Adrenal gland (tissue), 12 donors: Measurements from ENCODE around the gene FAM111B. TPM values are rescaled to one million over a fixed set of nuclear protein-coding genes. Genes with fewer than 3 reads are reported as not detected.

Experiments
- DNase-seq, 7 donors: peaks; one replicate each; pipeline ENCODE4 v3.0.0-alpha.2; 2019 to 2020
- H3K27ac ChIP-seq, 5 donors: fragments of 200-600 bp; sonication (generic) in 4 of 5; 1 replicate in 3 of 5; 2 replicates in 2 of 5; pipeline versions ENCODE4 v1.5.1 to v1.8.0; 2016 to 2020; ENCODE audit warnings: mild to moderate bottlenecking in 1 of 5
- H3K27me3 ChIP-seq: fragments of 200-600 bp; 2 replicates; pipeline ENCODE4 v1.8.0; 2021
- H3K36me3 ChIP-seq, 2 donors: fragments of 200-600 bp; replicated peaks in 1 of 2; 1 replicate in 1 of 2; 2 replicates in 1 of 2; pipeline versions ENCODE4 v1.5.1 to v1.8.0; 2018 to 2022
- H3K4me1 ChIP-seq, 2 donors: fragments of 200-600 bp; replicated peaks in 1 of 2; 1 replicate in 1 of 2; 2 replicates in 1 of 2; pipeline versions ENCODE4 v1.5.1 to v1.8.0; 2018 to 2021
- H3K4me3 ChIP-seq, 4 donors: fragments of 200-600 bp; sonication (generic) in 3 of 4; one replicate each; pipeline ENCODE4 v1.5.1; 2016 to 2018
- H3K9me3 ChIP-seq, 3 donors: fragments of 200-600 bp; sonication (generic) in 1 of 3; replicated peaks in 1 of 3; 1 replicate in 2 of 3; 2 replicates in 1 of 3; pipeline versions ENCODE4 v1.5.1 to v1.8.0; 2016 to 2021
- CTCF ChIP-seq, 6 experiments: fragments of 450-650 bp in 4 of 6; fragments of 200-600 bp in 2 of 6; sonication (generic) in 1 of 6; IDR thresholded peaks; 1 replicate in 5 of 6; 2 replicates in 1 of 6; pipeline versions ENCODE4 v1.5.1 to v1.8.0; 2016 to 2021; ENCODE audit warnings: antibody characterized with exemption in 6 of 6, mild to moderate bottlenecking in 2 of 6, moderate library complexity in 1 of 6
- POLR2A ChIP-seq, 2 donors: fragments of 450-650 bp; IDR thresholded peaks; one replicate each; pipeline ENCODE4 v1.6.1; 2017; ENCODE audit warnings: antibody characterized with exemption in 2 of 2, mild to moderate bottlenecking in 2 of 2, moderate library complexity in 1 of 2
- WGBS, 4 donors: extraction: QIAGEN DNeasy Blood & Tissue Kit in 2 of 4; methylation state at CpG; one replicate each; pipeline versions ENCODE4 v1.1.5 to v1.1.7; 2013 to 2017; 5-methylcytosine and 5-hydroxymethylcytosine counted together
- intact Hi-C, 2 donors: fragments of 100-400 bp; cut with DNase I; formaldehyde crosslinking; loops; one replicate each; pipeline versions ENCODE4 v1.14.1 to v1.15.0; 2022 to 2023
- polyA plus RNA-seq, 3 donors: library from polyadenylated mRNA; stranded (reverse); fragments of 200-250 nt in 2 of 3; fragments of 350-450 nt in 1 of 3; fragmentation: Illumina TruSeq in 1 of 3; extraction: RNeasy Lipid Tissue Mini Kit (QIAGEN cat#74804) in 1 of 3; gene quantifications; one replicate each; pipeline ENCODE4 v1.2.3, GENCODE V29; 2013 to 2014
- total RNA-seq, 9 donors: library from RNA; depleted of rRNA in 4 of 9; stranded (reverse); fragments of >200 nt in 4 of 9; fragments of 120-200 nt in 1 of 9; fragmentation: NEBNext Ultra II Directional in 1 of 9; extraction: Animal tissue kit (Norgen Biotek cat#: 25700) in 1 of 9; gene quantifications; one replicate each; pipeline versions ENCODE4 v1.1.0 to v1.2.4, GENCODE V29; 2013 to 2023
- donor health status: healthy with polysubstance abuse.
- donor health status: Bipolar disorder and iron deficiency.
- donor health status: DM: yes; HTN: yes; CAD: no.
- donor health status: DM: no; HTN: no; CAD: no.
- donor health status: DM: no; HTN: no; CAD: no.
- donor health status: DM: yes; HTN: yes; CAD: no.

Gene FAM111B
- total and polyA plus RNA-seq, 12 donors: 0.08 to 14.1 (median 0.77) TPM; not detected in 1

GRCh38 chr11:59152312-59152951, 45.4 kb downstream of the FAM111B start:
- no peak for TF ChIP-seq CTCF (IDR thresholded peaks at IDR 0.05)
- no peak for TF ChIP-seq POLR2A (IDR thresholded peaks at IDR 0.05)
- intact Hi-C loops: no loop called here
- Histone ChIP-seq H3K36me3 (peaks cover 0 to 5% of the 10 kb centered on the region in 2 donors), H3K4me3 (no peak overlapping the region), H3K27me3 (no peaks in the 10 kb centered on the region), H3K4me1 (no peaks in the 10 kb centered on the region), H3K27ac (no peak overlapping the region), H3K9me3 (no peaks in the 10 kb centered on the region)
- no peak for DNase-seq
- whole genome bisulfite sequencing, 4 donors: 82 to 93% (median 88%) methylated on average over 8 of the region's 8 CpGs

DNA sequence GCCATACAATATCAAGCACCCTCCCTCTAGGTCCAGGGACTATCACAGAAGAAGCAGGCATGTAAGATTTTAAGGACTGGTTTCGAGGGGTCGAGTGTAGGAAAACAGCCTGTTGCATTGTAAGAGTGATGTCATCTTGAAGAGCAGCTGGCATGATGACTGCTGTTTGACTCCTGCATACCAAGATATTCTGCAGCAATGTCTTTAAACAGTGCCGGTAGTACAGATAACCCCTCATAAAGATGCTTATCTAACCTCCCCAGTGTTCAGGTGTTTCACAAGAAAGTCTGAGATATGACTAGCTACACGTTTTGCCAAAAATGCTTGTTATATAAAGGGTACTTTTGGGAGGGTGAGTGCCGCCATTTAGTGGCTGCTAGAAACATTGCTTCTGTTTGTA, 47.6 kb downstream of the FAM111B start:
- WGBS, 4 donors: 87 to 93% (median 91%) methylated on average over 5 of the region's 5 CpGs
- no peak for TF ChIP-seq POLR2A (IDR thresholded peaks at IDR 0.05)
- TF ChIP-seq CTCF (IDR thresholded peaks at IDR 0.05): no peak
- Histone ChIP-seq H3K36me3 (no peaks in the 10 kb centered on the region), H3K27me3 (no peaks in the 10 kb centered on the region), H3K9me3 (no peaks in the 10 kb centered on the region), H3K27ac (no peak overlapping the region), H3K4me3 (no peak overlapping the region), H3K4me1 (no peaks in the 10 kb centered on the region)
- DNase-seq: no peak
- intact Hi-C loops: no loop called here

- Histone ChIP-seq H3K4me1 (no peaks in the 10 kb centered on the region), H3K36me3 (no peaks in the 10 kb centered on the region), H3K4me3 (no peak overlapping the region), H3K27me3 (no peaks in the 10 kb centered on the region), H3K27ac (no peak overlapping the region), H3K9me3 (no peaks in the 10 kb centered on the region)
- intact Hi-C loops: no loop called here
- no peak for DNase-seq
- WGBS, 4 donors: 48 to 57% (median 50%) methylated on average over 3 of the region's 3 CpGs
- TF ChIP-seq POLR2A (IDR thresholded peaks at IDR 0.05) (no peak), CTCF (IDR thresholded peaks at IDR 0.05) (no peak)
Observed at GRCh38 chr11:59157433-59157832, 50.4 kb downstream of the FAM111B start.

GRCh38 chr11:59158206-59159068, 51.4 kb downstream of the FAM111B start:
- 32 to 39% (median 37%) methylated on average over 8 of the region's 8 CpGs for WGBS, 4 donors
- intact Hi-C loops: no loop called here
- DNase-seq: peak; percentile 44 to 83 (median 58)
- Histone ChIP-seq H3K36me3 (no peaks in the 10 kb centered on the region), H3K4me1 (no peaks in the 10 kb centered on the region), H3K9me3 (peaks cover 0 to 4% (median 0%) of the 10 kb centered on the region in 3 donors), H3K27ac (no peak overlapping the region), H3K27me3 (no peaks in the 10 kb centered on the region), H3K4me3 (no peak overlapping the region)
- TF ChIP-seq POLR2A (IDR thresholded peaks at IDR 0.05) (no peak), CTCF (IDR thresholded peaks at IDR 0.05) (peak; percentile 60 to 84 (median 80))
